Nephron (organoid): ENCODE data around the gene EIF3L.

Experiments used
- H3K27ac Mint-ChIP-seq, 3 experiments: 2 replicates each; pipeline ENCODE4 v1.8.0; 2020; ENCODE audit warnings: mixed read lengths in 3 of 3, mild to moderate bottlenecking in 2 of 3, moderate library complexity in 1 of 3
- H3K27me3 Mint-ChIP-seq: 2 replicates; pipeline ENCODE4 v1.8.0; 2021; ENCODE audit warnings: low read depth, mild to moderate bottlenecking, moderate library complexity, mixed read lengths
- H3K36me3 Mint-ChIP-seq: 2 replicates; pipeline ENCODE4 v1.8.0; 2020; ENCODE audit warnings: low read depth, mixed read lengths
- H3K4me1 Mint-ChIP-seq: 2 replicates; pipeline ENCODE4 v1.8.0; 2020; ENCODE audit warnings: mixed read lengths
- H3K4me3 Mint-ChIP-seq, 3 experiments: 2 replicates each; pipeline ENCODE4 v1.8.0; 2020; ENCODE audit warnings: mild to moderate bottlenecking in 3 of 3, mixed read lengths in 3 of 3, moderate library complexity in 2 of 3
- H3K9me3 Mint-ChIP-seq: 2 replicates; pipeline ENCODE4 v1.8.0; 2020; ENCODE audit warnings: mixed read lengths
- TF ChIP-seq, protein P1 (sequence below), 3 experiments: fragments of 200-600 bp; sonication (generic); IDR thresholded peaks; one replicate each; pipeline ENCODE4 v1.5.0; 2021; ENCODE audit warnings: antibody characterized with exemption in 3 of 3; ENCODE audit not compliant: unreplicated experiment in 3 of 3

Gene EIF3L

DNA sequence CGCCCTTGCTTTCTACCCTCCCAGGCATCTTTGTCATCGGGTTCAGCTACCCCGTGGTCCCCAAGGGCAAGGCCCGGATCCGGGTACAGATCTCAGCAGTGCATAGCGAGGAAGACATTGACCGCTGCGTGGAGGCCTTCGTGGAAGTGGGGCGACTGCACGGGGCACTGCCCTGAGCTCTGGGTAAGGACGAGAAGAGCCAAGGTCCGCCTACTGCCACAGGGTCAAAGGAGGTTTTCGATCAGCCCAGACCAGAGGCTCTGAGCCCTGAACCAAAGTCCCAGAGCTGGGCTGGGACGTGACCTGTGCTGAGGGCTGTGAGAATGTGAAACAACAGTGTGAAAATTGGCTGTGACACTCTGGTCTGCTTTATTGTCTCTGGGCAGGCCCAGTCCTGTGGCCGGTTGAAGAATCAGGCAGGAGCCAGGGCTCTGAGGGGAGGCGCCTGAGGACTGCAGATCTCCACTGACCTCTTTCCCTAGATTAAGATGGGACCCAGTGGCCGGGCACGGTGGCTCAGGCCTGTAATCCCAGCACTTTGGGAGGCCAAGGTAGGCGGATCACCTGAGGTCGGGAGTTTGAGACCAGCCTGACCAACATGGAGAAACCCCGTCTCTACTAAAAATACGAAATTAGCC lies 32.6 kb upstream of the EIF3L start:
- Mint-ChIP-seq H3K4me3 (no peak overlapping the region), H3K4me1 (peaks cover 11% of the 10 kb centered on the region)

DNA sequence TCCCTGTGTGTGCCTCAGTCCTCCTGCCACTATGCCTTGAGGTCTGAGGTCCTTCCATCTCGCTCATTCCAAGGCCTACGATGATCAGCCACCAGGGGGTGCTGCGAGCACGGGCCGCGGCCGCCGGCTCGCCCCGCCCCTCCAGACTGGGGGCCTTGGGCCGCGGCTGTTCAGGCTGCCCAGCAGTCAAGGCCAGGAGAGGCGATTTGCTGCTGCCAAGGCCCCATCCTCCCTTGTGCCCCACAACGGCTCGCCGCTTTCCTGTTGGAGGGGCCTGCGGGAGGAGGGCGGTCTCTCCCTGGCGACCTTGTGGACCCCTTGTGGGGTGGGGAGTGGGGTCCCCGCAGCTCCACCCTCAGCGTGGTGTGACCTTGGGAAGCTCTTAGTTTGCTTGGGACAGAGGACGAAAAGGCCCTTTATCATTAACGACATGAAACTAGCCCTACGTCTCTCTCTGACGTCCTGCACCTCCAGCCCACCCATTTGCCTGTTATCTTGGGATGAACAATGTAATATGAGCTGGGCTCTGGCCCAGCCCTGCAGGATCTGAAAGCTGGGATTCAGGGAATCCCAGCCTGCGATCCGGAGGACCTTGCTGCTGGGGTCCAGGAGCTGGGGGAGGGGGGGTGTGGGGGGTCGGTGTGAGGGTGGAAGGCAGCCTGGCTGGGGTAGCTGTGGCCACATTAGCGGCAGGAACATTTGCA lies 31.4 kb upstream of the EIF3L start:
- H3K27me3 Mint-ChIP-seq = peaks cover 39% of the 10 kb centered on the region
- peak overlapping the region; percentile 81 to 86 (median 84) for H3K4me3 Mint-ChIP-seq
- TF ChIP-seq, protein P1, sequence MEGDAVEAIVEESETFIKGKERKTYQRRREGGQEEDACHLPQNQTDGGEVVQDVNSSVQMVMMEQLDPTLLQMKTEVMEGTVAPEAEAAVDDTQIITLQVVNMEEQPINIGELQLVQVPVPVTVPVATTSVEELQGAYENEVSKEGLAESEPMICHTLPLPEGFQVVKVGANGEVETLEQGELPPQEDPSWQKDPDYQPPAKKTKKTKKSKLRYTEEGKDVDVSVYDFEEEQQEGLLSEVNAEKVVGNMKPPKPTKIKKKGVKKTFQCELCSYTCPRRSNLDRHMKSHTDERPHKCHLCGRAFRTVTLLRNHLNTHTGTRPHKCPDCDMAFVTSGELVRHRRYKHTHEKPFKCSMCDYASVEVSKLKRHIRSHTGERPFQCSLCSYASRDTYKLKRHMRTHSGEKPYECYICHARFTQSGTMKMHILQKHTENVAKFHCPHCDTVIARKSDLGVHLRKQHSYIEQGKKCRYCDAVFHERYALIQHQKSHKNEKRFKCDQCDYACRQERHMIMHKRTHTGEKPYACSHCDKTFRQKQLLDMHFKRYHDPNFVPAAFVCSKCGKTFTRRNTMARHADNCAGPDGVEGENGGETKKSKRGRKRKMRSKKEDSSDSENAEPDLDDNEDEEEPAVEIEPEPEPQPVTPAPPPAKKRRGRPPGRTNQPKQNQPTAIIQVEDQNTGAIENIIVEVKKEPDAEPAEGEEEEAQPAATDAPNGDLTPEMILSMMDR (IDR thresholded peaks at IDR 0.05; ENCODE audit: unreplicated experiment in 3 of 3) = peak; percentile 95 to 98 (median 97)
- H3K4me1 Mint-ChIP-seq = peaks cover 15% of the 10 kb centered on the region
- H3K27ac Mint-ChIP-seq = peak overlapping the region; percentile 92 to 99 (median 95)
- H3K36me3 Mint-ChIP-seq = peaks cover 4% of the 10 kb centered on the region
- H3K9me3 Mint-ChIP-seq = no peaks in the 10 kb centered on the region

More for the DNA sequence above, 32.6 kb upstream of the EIF3L start:
- Mint-ChIP-seq H3K36me3 (peaks cover 4% of the 10 kb centered on the region), H3K9me3 (no peaks in the 10 kb centered on the region), H3K27me3 (peaks cover 27% of the 10 kb centered on the region), H3K27ac (no peak overlapping the region)
- TF ChIP-seq, protein P1 (IDR thresholded peaks at IDR 0.05; ENCODE audit: unreplicated experiment in 3 of 3) = no peak

DNA sequence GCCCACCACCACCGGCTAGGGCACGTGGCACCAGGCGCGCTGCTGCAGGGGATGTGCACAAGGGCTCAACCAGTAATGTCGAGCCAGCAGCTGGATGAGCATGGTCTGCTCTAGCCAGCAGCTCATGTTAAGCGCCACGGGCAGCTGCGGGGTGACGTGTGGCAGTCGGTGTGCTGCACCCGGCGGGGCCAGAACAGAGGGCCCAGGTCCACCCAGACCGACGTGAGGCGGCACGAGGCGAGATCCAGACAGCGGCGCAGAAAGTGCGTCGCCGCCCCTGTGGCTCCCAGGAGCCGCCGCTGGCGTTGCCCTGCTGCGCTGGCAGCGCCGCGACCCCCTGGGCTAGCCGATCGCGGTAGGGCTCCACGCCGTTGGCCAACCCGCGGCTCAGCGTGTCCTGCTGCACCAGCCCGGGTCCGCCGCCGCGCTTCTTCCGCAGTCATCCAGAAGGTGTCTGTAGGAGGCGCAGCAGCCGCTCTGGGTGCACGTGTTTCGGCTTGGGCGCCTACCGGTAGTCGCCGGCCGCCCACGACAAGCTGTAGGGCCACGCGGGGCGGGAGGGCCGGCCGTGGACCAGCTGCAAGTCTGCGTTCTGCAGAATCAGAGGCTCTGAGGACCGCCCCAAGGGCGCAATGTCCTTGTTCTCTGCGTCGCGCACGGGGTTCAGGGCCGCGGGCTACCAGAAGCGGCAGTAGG lies 30.7 kb upstream of the EIF3L start:
- TF ChIP-seq, protein P1 (IDR thresholded peaks at IDR 0.05; ENCODE audit: unreplicated experiment in 3 of 3) = peak; percentile 22 to 51 (median 32)
- H3K4me3 Mint-ChIP-seq = peak overlapping the region; percentile 81 to 86 (median 84)
- H3K9me3 Mint-ChIP-seq = no peaks in the 10 kb centered on the region
- H3K36me3 Mint-ChIP-seq = peaks cover 4% of the 10 kb centered on the region
- H3K27me3 Mint-ChIP-seq = peaks cover 46% of the 10 kb centered on the region
- H3K4me1 Mint-ChIP-seq = peaks cover 15% of the 10 kb centered on the region
- H3K27ac Mint-ChIP-seq = peak overlapping the region; percentile 92 to 99 (median 95)

DNA sequence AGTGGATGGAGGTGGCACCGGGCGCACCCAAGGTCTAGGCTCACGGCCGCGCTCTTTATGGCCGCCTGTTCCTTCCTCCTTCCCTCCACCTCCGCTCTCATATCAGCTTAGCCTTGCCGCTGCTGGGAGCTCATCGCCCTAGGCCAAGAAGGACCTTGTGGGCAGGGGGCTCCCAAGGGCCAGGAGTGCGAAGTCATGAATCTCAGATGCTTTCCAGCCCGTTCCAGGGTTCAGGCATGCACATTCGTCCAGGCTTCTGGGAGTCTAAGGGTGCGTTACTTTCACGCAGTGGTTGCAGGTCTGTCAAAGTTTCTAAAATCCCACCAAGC lies 30.1 kb upstream of the EIF3L start:
- Mint-ChIP-seq H3K9me3 (no peaks in the 10 kb centered on the region), H3K36me3 (peaks cover 4% of the 10 kb centered on the region), H3K27me3 (peaks cover 52% of the 10 kb centered on the region), H3K4me1 (peaks cover 15% of the 10 kb centered on the region), H3K27ac (no peak overlapping the region), H3K4me3 (peak overlapping the region; percentile 53 to 65 (median 63))
- TF ChIP-seq, protein P1 (IDR thresholded peaks at IDR 0.05; ENCODE audit: unreplicated experiment in 3 of 3) = no peak

DNA sequence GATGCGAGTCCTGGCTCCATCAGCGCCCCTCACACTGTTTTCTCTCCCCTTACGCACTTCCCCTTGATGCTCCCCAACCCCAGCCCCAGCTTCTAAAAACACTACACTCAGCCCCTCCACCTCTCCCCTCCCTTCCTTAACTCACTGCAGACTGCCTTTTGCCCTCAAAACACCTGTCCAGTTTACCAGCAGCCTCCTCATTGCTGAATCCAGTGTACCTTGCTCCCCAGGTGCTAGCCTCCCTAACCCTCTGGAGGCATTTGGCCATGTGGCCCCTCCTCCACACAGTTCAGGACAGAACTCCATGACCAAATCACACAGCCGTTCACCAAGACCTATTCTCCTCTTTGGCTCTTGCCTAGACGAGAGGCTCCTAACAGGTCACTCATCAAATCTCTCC lies 28.9 kb upstream of the EIF3L start:
- Mint-ChIP-seq H3K4me3 (peak overlapping the region; percentile 33 to 66 (median 57)), H3K27ac (no peak overlapping the region), H3K9me3 (no peaks in the 10 kb centered on the region), H3K27me3 (peaks cover 56% of the 10 kb centered on the region), H3K36me3 (peaks cover 4% of the 10 kb centered on the region), H3K4me1 (peaks cover 15% of the 10 kb centered on the region)
- TF ChIP-seq, protein P1 (IDR thresholded peaks at IDR 0.05; ENCODE audit: unreplicated experiment in 3 of 3) = no peak
